Endothelial cell of umbilical vein (primary cell): ENCODE measurements around the gene SPTA1. TPM values are rescaled to one million over a fixed set of nuclear protein-coding genes. Genes with fewer than 3 reads are reported as not detected.

Experiments used
- BruUV-seq: library from RNA; stranded (reverse); fragments of 400-500 nt; replicated peaks from 2 replicates; lab custom pipeline; 2021; lab: Mats Ljungman, UMichigan
- CTCF ChIA-PET: fragments of 300-600, 350-600 bp; sonication (Branson Sonifier 250); formaldehyde crosslinking; loops from one replicate; lab custom pipeline; 2021; ENCODE audit warnings: antibody characterized with exemption, inconsistent platforms; lab: Charles Lee
- POLR2A ChIA-PET: fragments of 300-600, 350-600 bp; sonication (Branson Sonifier 250); formaldehyde crosslinking; loops from one replicate; lab custom pipeline; 2021; ENCODE audit warnings: antibody characterized with exemption, inconsistent platforms; lab: Charles Lee
- DNase-seq: peaks from one replicate; pipeline ENCODE4 v3.0.0-alpha.2; 2011; ENCODE audit warnings: low read depth, low spot score
- FAIRE-seq: peaks from 2 replicates; lab custom pipeline; 2011; peaks lifted over from hg19 to GRCh38; lab: Jason Lieb, UNC
- H2AFZ ChIP-seq: 2 replicates; pipeline ENCODE4 v1.6.0; 2012; ENCODE audit warnings: low read depth, low read length, control low read depth, inconsistent platforms
- H3K27ac ChIP-seq: 2 replicates; pipeline ENCODE4 v1.5.1; 2011; ENCODE audit warnings: low read depth, mild to moderate bottlenecking, control low read depth, low read length, moderate library complexity; ENCODE audit not compliant: insufficient read depth
- H3K27me3 ChIP-seq, 2 experiments: 2 replicates each; pipeline versions ENCODE4 v1.6.0 to v1.6.1; 2011; ENCODE audit warnings: low read length in 2 of 2, mixed read lengths in 1 of 2; ENCODE audit not compliant: control insufficient read depth in 2 of 2, insufficient read depth in 2 of 2
- H3K36me3 ChIP-seq, 2 experiments: 2 replicates in 1 of 2; 3 replicates in 1 of 2; pipeline ENCODE4 v1.5.1; 2011; ENCODE audit warnings: low read length in 2 of 2, mild to moderate bottlenecking in 1 of 2, moderate library complexity in 1 of 2; ENCODE audit not compliant: control insufficient read depth in 2 of 2, insufficient read depth in 2 of 2; ENCODE audit errors: extremely low read depth in 1 of 2
- H3K4me1 ChIP-seq: 3 replicates; pipeline ENCODE4 v1.5.1; 2011; ENCODE audit warnings: mild to moderate bottlenecking, low read length; ENCODE audit not compliant: control insufficient read depth, insufficient read depth; ENCODE audit errors: extremely low read depth
- H3K4me2 ChIP-seq: 2 replicates; pipeline ENCODE4 v1.6.1; 2011; ENCODE audit warnings: low read length, control low read depth, mixed read lengths; ENCODE audit not compliant: insufficient read depth
- H3K4me3 ChIP-seq, 3 experiments: fragments of 200-600 bp in 1 of 3; sonication (generic), shearing (Covaris generic) in 1 of 3; replicated peaks in 1 of 3; 2 replicates each; pipeline ENCODE4 v1.5.1; 2011 to 2016; ENCODE audit warnings: control low read depth in 3 of 3, low read length in 3 of 3, mild to moderate bottlenecking in 2 of 3, inconsistent platforms in 1 of 3, low read depth in 1 of 3, moderate library complexity in 1 of 3; ENCODE audit not compliant: insufficient read depth in 1 of 3
- H3K79me2 ChIP-seq: 2 replicates; pipeline ENCODE4 v1.6.0; 2012; ENCODE audit warnings: low read length, inconsistent platforms; ENCODE audit not compliant: control insufficient read depth, insufficient read depth
- H3K9ac ChIP-seq: replicated peaks from 2 replicates; pipeline ENCODE3; 2011; ENCODE audit warnings: low read length, control low read depth; ENCODE audit not compliant: insufficient read depth; ENCODE audit errors: extremely low read depth
- H3K9me1 ChIP-seq: replicated peaks from 3 replicates; pipeline ENCODE4 v1.6.0; 2011; ENCODE audit warnings: mild to moderate bottlenecking, low read length; ENCODE audit not compliant: control insufficient read depth, insufficient read depth; ENCODE audit errors: extremely low read depth
- H3K9me3 ChIP-seq: replicated peaks from 2 replicates; pipeline ENCODE4 v1.5.1; 2012; ENCODE audit warnings: low read length, inconsistent platforms; ENCODE audit not compliant: control insufficient read depth, insufficient read depth
- H4K20me1 ChIP-seq: replicated peaks from 2 replicates; pipeline ENCODE3; 2011; ENCODE audit warnings: mild to moderate bottlenecking, low read length; ENCODE audit not compliant: control insufficient read depth, insufficient read depth; ENCODE audit errors: extremely low read depth
- CTCF ChIP-seq, 2 donors: IDR thresholded peaks; 1 replicate in 1 of 2; 2 replicates in 1 of 2; pipeline ENCODE4 v1.5.1; 2011; ENCODE audit warnings: low read length in 2 of 2, mild to moderate bottlenecking in 2 of 2, moderate library complexity in 2 of 2, control low read depth in 1 of 2, inconsistent platforms in 1 of 2, low read depth in 1 of 2; ENCODE audit not compliant: insufficient read depth in 1 of 2; ENCODE audit errors: extremely low read depth in 1 of 2
- EZH2 ChIP-seq: IDR thresholded peaks from 2 replicates; pipeline ENCODE4 v1.6.1; 2012; ENCODE audit warnings: borderline replicate concordance, low read depth, mild to moderate bottlenecking, moderate library complexity, low read length, inconsistent platforms; ENCODE audit not compliant: severe bottlenecking
- FOS ChIP-seq: IDR thresholded peaks from 2 replicates; pipeline ENCODE4 v1.6.1; 2011; ENCODE audit warnings: mild to moderate bottlenecking, low read length, moderate library complexity, borderline replicate concordance; ENCODE audit not compliant: insufficient read depth
- GATA2 ChIP-seq: IDR thresholded peaks from 2 replicates; pipeline ENCODE4 v1.7.0; 2011; ENCODE audit warnings: low read depth, mild to moderate bottlenecking, moderate library complexity, mixed read lengths, low read length; ENCODE audit not compliant: insufficient read length, insufficient read depth
- JUN ChIP-seq: IDR thresholded peaks from 2 replicates; pipeline ENCODE4 v1.6.1; 2011; ENCODE audit warnings: borderline replicate concordance, low read depth; ENCODE audit not compliant: insufficient read length, insufficient read depth
- MYC ChIP-seq: IDR thresholded peaks from one replicate; pipeline ENCODE4 v1.6.1; 2011; ENCODE audit warnings: mild to moderate bottlenecking, low read depth, low read length
- POLR2A ChIP-seq: IDR thresholded peaks from 2 replicates; pipeline ENCODE4 v1.6.1; 2012; ENCODE audit warnings: low read depth, mild to moderate bottlenecking, control low read depth, low read length
- POLR2AphosphoS5 ChIP-seq: IDR thresholded peaks from 2 replicates; pipeline ENCODE4 v1.6.1; 2012; ENCODE audit warnings: low read depth, mild to moderate bottlenecking, control low read depth, low read length, moderate library complexity; ENCODE audit not compliant: insufficient read depth
- dilution Hi-C: fragments of 300-500 bp; cut with MboI; formaldehyde crosslinking; loops from one replicate; pipeline ENCODE4 v1.15.0; 2019; ENCODE audit warnings: low sequenced_read_pairs; ENCODE audit not compliant: extremely low pct_ligation_motif_present
- intact Hi-C: fragments of 100-400 bp; cut with micrococcal nuclease; formaldehyde crosslinking; loops from one replicate; pipeline ENCODE4 v1.10.0; 2022
- polyA plus RNA-seq, 4 experiments: library from polyadenylated mRNA; depleted of rRNA in 3 of 4; stranded (reverse) in 3 of 4; unstranded in 1 of 4; fragments of >200 nt; gene quantifications; 2 replicates each; pipeline versions ENCODE4 v1.2.1 to v1.2.3, GENCODE V29; 2011 to 2012; ENCODE audit warnings: missing spikeins in 1 of 4
- total RNA-seq: library from RNA; stranded (reverse); gene quantifications from 2 replicates; pipeline ENCODE4 v1.2.3, GENCODE V29; 2021
- TF ChIP-seq, protein P1 (sequence below): IDR thresholded peaks from 2 replicates; pipeline ENCODE4 v1.6.1; 2011; ENCODE audit not compliant: insufficient read depth, insufficient read length

SPTA1 gene
- total and polyA plus RNA-seq, 2 donors (not counting 3 experiments of a cell fraction or from before 2014, with no cell fraction given), result 0.01 to 0.84 TPM

- no peak overlapping the region for H3K9ac ChIP-seq
- no peaks in the 10 kb centered on the region for H3K9me1 ChIP-seq
- H3K4me3 ChIP-seq, result no peak overlapping the region
- CTCF ChIA-PET, result no interaction called here
- H3K36me3 ChIP-seq, result no peaks in the 10 kb centered on the region
- no peak overlapping the region for H3K4me2 ChIP-seq
- intact Hi-C loops, result no loop called here
- H3K27ac ChIP-seq, result no peak overlapping the region
- no peak for DNase-seq
- TF ChIP-seq, protein P1, sequence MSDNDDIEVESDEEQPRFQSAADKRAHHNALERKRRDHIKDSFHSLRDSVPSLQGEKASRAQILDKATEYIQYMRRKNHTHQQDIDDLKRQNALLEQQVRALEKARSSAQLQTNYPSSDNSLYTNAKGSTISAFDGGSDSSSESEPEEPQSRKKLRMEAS, result no peak
- TF ChIP-seq CTCF (IDR thresholded peaks at IDR 0.05; ENCODE audit: extremely low read depth in 1 of 2, insufficient read depth in 1 of 2, low read depth in 1 of 2, low read length in 2 of 2) (no peak), FOS (no peak), JUN (no peak), GATA2 (no peak), MYC (no peak), POLR2A (no peak), POLR2AphosphoS5 (no peak), EZH2 (no peak)
- H2AFZ ChIP-seq, result no peak overlapping the region
- no peaks in the 10 kb centered on the region for H3K4me1 ChIP-seq
- no peaks in the 10 kb centered on the region for H3K79me2 ChIP-seq
- H4K20me1 ChIP-seq, result no peaks in the 10 kb centered on the region
- dilution Hi-C loops, result no loop called here
- BruUV-seq, result no TSS peak
- H3K9me3 ChIP-seq, result no peaks in the 10 kb centered on the region
- POLR2A ChIA-PET, result no interaction called here
- FAIRE-seq, result no peak
- H3K27me3 ChIP-seq, result no peaks in the 10 kb centered on the region
Measured at GRCh38 chr1:158735848-158736247, 49.3 kb upstream of the SPTA1 start.
